HG03108 (cell line): ENCODE results near the gene AKR1C4.
"Not testable (repeated sequence)": the region's sequence is repeated elsewhere in the genome, so short reads cannot be mapped to it uniquely, and the experiment has no call there.

Experiments
- ATAC-seq: cut with Tn5 transposase; IDR thresholded peaks from one replicate; pipeline ENCODE4 v1.9.1; 2021; ENCODE audit warnings: moderate library complexity; ENCODE audit not compliant: unreplicated experiment

Gene AKR1C4

DNA sequence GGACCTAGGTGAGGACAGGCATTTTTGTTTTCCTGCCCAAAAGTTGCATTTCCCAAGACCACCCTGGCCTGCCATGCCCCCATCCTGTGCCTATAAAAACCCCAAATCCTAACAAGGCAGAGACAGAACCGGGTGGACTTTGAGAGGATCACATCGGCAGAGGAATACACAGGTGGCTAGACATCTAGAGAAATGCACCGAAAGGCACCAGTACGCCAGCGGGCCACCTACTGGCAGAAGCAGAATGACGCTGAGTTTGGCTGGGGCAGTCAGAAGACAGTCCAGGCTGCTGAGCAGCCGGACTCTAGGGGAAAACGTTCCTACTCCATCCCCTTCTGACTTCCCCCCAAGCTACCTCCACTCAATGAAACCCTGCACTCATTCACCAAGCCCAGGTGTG lies 2.8 kb downstream of the AKR1C4 start:
- no peak for ATAC-seq

DNA sequence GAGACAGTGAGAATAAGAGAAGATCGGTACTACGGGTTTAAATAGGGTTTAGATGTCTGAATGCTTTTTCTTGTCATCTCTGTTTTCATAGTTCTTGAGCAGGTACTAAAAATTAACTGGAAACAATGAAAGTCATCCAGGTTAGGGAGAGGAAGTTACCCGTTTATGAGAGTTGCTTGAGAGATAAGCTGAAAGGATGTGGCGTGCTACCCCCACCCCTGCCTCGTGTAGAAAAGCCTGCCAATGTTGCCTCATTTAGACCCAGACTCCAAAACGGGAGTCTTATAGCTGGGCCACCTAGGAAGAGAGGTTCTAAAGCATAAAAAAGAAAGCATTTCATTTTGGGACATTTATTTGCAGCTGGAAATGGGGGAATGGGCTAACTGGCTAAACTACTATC lies 10.2 kb downstream of the AKR1C4 start:
- ATAC-seq: no peak

DNA sequence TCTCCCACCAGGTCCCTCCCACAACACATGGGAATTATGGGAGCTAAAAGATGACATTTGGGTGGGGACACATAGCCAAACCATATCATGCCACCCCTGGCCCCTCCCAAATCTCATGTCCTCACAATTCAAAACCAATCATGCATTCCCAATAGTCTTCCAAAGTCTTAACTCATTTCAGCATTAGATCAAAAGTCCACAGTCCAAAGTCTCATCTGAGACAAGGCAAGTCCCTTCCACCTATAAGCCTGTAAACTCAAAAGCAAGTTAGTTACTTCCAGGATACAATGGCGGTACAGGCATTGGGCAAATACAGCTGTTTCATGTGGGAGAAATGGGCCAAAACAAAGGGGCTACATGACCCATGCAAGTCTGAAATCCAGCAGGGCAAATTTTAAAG lies 13.1 kb downstream of the AKR1C4 start:
- ATAC-seq: not testable (repeated sequence)

DNA sequence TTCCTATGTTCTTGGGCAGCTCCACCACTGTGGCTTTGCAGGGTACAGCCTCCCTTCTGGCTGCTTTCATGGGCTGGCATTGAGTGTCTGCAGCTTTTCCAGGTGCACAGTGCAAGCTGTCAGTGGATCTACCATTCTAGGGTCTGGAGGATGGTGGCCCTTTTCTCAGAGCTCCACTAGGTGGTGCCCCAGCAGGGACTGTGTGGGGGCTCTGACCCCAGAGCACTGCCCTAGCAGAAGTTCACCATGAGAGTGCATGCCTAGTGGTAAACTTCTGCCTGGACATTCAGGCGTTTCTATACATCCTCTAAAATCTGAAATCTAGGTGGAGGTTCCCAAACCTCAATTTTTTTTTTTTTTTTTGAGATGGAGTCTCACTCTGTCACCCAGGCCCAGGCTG lies 13.6 kb downstream of the AKR1C4 start:
- ATAC-seq: not testable (repeated sequence)

DNA sequence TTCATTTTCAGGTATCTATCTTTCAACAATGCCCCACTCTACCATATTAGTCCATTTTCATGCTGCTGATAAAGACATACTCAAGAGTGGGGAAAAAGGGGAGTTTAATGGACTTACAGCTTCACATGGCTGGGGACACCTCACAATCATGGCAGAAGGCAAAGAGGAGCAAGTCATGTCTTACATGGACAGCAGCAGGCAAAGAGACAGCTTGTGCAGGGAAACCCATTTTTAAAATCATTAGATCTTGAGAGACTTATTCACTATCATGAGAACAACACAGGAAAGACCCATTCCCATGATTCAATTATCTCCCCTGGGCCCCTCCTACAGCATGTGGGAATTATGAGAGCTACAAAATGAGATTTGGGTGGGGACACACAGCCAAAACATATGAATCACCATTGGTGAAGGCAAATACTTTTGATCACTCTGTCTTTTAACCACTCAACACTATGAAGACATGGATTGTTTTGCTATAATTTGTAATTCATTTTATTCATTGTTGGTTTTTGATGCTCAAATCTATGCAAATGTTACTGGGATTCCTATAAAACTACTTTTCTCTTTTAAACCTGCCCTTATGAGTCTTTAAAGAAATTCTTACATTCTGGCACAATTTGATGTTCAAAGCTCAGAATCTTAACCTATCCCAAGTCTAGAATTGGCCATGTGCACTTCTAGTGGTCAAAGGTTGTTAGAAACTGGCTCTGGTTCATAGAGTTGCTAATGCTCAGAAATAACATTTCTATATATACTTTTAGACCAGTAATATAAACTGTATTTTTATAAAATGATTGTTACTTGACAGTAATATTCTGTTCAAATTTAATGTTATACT lies 15.3 kb downstream of the AKR1C4 start:
- ATAC-seq: no peak

DNA sequence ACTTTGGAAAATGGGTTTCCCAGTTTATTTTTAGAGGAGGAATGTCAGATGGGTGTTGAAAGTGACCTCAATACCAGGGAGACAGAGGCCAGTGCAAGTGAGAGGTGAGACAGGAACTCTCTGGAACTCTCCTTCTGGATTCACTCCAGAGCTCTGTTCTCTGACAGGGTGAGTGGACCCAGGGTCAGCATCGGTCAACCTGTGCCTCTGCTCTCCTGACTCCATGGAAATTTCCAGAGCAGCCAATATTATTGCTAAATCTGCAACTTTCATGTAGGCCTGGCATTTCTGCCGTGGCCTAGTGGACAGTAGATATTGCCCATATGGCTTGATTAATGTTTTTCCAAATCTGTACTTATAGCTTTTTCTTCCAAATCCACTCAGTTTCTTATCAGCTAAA lies 20.2 kb downstream of the AKR1C4 start:
- no peak for ATAC-seq

DNA sequence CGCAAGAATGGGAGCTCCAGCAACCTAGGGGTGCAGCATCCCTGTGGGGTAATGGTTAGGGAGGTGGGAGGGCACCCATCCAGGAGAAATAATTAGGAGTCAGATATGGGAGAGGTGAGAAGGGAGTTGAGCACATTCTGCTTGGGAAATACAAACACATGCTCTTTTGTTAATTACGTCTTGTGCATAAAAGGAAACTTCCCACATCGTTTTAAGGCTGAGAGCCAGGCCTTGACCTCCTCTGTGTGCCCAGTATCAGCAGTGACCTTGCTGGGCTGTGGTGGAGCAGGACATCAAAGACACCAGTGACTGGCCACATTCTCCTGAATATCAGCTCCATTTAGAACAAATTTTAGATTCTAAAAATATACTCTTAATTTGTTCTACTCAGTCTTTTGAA lies 22.6 kb downstream of the AKR1C4 start:
- ATAC-seq: no peak

DNA sequence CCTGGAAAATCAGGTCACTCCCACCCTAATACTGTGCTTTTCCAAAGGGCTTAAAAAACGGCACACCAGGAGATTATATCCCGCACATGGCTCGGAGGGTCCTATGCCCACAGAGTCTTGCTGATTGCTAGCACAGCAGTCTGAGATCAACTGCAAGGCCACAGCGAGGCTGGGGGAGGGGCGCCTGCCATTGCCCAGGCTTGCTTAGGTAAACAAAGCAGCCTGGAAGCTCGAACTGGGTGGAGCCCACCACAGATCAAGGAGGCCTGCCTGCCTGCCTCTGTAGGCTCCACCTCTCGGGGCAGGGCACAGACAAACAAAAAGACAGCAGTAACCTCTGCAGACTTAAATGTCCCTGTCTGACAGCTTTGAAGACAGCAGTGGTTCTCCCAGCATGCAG lies 26.3 kb downstream of the AKR1C4 start:
- not testable (repeated sequence) for ATAC-seq

DNA sequence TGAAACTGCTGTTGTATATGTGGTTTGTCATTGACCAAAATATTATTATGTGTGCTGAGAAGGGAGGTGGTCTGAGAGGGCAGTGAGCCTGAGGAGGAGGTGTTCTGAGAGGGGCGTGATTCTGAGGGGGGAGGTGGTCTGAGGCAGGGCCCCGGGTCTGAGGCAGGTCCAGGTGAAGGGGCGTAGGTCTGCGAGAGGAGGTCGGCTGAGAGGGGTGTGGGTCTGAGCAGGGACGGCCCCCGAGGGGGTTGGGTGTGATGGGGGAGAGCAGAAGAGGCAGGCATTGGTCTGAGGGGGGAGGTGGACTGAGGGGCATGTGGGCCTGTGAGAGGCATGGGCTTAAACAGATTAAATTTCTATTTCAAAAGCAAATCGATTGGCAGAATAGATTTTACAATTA lies 32.4 kb downstream of the AKR1C4 start:
- no peak for ATAC-seq

DNA sequence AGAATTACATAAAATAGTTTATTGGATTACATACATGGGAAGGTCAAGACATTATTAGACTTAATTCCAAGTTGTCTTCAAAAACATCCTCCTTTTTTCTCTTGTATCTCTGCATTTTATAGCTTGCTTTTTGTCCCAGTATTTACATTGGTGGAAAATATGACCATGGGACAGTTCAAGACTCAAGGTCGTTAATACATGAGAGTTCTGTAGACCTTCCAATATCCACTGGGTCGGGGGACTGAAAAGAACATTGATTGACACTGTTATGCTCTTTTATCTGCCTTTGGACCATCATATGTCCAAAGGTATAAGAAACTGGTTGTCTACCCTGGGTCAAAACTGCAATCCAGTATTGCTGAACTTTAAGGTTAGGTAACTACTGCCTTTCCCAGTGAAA lies 36.7 kb downstream of the AKR1C4 start:
- no peak for ATAC-seq

DNA sequence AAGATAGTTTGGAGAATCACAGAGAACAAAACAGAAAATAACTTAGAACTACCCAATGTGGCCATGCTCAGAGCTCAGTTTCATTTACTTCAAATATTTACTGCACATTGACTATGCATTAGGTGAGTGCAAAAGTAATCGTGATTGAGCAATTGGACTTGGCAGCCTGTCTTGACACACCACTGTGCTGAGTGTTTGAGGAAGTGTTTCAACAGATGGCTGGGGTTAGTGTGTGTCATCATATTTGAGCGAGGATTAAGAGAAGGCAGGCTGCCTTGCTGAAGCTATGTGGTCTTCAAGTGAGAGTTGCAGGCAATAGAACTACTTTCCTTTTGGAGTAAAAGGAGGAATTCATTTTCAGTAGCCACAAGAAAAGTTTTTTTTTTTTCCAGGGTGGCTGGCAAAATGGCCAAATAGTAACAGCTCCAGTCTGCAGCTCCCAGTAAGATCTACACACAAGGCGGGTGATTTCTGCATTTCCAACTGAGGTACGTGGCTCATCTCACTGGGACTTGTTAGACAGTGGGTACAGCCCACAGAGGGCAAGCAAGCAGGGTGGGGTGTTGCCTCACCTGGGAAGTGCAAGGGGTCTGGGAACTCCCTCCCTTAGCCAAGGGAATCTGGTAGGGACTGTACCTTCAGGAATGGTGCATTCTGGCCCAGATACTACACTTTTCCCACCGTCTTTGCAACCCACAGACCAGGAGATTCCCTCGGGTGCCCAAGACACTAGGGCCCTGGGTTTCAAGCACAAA lies 37.6 kb downstream of the AKR1C4 start:
- no peak for ATAC-seq

DNA sequence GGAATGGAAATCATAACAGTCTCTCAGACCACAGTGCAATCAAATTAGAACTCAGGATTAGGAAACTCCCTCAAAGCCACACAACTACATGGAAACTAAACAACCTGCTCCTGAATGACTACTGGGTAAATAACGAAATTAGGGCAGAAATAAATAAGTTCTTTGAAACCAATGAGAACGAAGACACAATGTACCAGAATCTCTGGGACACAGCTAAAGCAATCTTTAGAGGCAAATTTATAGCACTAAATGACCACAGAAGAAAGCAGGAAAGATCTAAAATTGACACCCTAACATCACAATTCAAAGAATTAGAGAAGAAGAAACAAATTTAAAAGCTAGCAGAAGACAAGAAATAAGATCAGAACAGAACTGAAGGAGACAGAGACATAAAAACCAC lies 40.9 kb downstream of the AKR1C4 start:
- not testable (repeated sequence) for ATAC-seq

DNA sequence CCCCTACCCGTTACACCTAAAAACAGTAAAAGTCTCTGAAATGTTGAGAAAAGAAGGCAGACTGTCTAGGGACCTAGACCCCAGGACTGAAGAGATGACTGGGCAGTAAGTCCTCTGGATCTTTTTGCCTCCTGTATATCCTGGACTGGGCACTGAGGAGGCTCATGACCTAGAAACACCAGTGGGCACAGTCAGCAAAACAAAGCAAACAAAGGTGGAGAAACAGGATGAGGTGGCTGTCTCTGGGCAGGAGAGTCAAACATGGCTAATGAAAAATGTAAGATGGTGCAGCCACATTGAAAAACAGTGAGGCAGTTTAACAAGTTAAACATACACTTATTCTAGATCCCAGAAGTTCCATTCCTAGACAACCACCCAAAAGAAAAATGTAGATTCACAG lies 45.9 kb downstream of the AKR1C4 start:
- no peak for ATAC-seq

DNA sequence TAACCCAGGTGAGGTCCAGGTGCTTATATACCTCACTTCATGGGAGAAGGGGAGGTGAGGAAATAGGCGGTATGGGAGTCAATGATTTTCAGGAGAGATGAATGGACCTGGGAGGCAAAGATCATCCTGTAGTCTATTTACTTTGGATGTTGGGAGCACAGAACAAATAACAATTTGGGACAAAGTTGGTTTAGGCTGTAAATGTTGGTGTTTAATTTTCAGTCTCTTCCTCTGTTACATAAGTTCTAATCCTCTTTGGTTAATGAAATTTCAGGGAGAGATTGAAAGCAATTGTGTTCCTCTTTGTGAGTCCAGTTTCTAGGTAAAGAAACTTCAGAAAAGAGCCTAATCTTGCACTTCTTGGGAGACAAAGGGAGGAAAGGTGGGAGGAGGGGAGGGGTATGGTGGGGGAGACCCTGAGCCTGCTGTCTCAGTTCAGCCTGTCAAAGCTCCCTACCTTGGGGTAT lies 46.9 kb downstream of the AKR1C4 start:
- no peak for ATAC-seq

DNA sequence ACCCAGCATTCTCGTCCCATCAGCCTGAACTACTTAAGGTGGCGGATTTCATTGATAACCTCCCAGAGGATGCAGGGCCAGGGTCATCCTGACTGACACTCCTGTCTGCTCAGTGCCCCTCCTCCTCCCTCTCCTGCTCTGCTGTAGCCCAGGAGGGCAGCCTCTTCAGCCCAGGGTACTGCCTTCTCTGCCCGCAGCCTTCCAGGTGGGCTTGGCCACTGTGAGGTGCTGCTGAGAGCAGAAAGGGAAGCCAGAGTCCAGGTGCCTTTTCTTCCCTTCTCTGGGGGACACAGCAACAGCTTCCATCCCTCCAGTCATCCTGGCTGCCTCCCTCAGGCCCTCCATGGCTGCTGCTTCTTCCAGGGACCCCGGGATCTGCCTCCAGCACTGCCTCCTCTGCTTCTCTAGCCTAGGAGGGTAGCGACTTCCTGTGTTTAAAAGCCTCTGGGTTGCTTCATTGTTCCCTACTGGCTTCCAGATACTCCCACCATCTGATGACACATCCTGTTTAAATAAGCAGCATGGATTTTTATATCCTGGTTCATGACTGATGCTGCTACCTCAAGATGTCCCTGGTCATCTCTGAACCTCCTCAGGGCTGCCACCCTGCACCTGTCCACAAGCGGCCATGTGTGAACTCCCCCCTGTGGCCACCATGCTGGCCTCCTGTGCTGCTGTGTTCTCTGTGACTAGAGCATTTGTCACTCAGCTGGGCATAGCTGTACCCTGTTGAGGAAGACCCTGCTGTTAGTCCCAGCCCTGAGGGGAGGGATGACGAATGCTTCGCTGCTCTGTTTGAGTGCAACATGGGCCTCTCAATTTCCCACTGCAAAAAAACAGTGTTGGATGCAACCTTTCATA lies 55.8 kb downstream of the AKR1C4 start:
- no peak for ATAC-seq

DNA sequence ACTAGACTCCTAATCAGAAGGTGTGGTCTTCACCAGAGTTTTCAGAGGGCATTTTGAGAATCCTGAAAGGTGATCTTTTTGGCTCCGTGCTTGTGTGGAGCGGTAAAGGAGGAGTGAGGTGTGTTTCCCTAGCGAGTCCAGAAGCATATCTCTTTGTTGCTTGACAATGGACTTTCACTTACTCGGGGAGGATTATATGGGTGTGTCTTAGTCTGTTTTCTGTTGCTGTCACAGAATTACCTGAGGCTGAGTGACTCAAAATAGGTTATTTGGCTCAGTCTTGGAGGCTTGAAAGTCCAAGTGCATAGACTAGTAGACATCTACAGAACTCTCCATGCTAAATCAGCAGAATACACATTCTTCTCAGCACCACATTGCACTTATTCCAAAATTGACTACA lies 57.9 kb downstream of the AKR1C4 start:
- ATAC-seq: no peak

DNA sequence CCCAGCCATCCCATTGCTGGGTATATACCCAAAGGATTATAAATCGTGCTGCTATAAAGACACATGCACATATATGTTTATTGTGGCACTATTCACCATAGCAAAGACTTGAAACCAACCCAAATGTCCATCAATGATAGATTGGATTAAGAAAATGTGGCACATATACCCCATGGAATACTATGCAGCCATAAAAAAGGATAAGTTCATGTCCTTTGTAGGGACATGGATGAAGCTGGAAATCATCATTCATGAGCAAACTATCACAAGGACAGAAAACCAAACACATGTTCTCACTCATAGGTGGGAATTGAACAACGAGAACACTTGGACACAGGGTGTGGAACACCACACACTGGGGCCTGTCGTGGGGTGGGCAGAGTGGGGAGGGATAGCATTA lies 61.1 kb downstream of the AKR1C4 start:
- ATAC-seq: not testable (repeated sequence)

DNA sequence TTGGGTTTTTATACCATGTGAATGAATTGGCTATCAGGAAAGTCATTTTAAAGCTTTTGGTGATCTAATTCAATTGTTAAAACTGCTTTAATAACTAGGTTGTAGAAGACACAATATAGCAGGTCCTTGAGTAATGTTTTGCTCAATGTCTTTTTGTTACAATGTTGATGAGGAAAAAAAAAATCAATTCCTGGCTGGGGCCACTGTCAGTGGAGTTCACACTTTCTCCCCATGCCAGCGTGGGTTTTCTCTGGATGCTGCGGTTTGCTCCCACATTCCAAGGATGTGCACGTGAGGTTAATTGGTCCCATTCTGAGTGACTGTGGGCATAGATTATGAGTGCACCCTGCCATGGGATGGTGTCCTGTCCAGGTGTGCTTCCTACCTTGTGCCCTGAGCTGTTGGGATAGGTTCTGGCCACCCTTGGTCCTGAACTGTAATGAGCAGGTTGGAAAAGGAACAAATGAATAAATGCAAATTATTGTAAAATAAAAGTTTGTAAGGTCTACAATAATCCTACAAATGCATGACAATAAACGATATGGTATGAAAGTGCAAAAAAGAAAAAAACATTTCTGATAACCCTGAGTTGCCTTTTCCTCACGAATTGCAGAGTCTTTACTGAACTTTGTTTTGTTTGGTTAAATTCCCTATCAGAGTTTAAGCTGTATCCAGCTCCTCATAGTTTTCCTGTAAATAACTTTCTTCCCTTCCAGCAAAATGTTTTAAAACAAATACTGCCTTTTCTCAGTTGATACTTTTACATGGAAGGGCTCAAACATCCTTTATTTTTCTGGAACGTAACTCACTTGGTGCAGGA lies 62.7 kb downstream of the AKR1C4 start:
- ATAC-seq: no peak

DNA sequence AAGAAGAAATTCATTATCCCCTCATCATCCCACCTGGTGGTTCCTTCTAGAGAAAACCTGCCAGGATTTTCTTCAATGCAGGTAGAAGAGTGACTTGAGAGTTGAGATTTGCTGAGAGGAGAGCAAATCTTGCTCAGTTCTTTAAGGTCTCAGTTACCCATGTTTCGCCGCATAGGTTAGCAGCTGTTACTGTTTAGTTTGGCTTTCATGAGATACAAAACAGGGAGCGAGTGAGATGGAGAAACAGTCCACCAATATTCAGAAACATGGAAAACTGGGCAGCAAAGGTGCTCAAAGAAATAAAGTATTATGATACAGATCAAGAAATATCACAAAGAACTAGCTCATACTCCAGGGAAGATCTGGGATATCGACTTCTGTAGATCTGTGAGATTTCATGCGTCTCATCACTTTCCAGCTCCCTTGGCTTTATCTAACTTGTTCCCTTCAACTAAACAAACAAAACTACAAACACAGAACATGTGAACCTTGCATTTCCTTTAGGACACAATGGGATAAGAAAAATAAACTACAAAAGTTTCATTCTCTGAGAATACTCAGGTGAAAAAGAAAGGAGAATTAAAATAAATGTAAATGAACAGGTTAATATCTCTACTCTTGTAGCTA lies 63.4 kb downstream of the AKR1C4 start:
- ATAC-seq: no peak

DNA sequence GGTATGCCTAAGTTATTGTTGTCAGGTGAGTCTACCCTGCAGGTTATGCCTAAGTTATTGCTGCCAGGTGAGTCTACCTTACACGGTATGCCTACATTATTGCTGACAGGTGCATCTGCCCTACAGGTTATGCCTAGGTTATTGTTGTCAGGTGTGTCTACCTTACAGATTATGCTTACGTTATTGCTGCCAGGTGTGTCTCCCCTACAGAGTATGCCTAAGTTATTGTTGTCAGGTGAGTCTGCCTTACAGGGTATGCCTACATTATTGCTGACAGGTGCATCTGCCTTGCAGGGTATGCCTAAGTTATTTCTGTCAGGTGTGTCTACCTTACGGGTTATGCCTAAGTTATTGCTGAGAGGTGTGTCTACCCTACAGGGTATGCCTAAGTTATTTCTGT lies 64.2 kb downstream of the AKR1C4 start:
- ATAC-seq: no peak
